Stimulated activated CD4-positive, alpha-beta T cell treated with anti-CD3 and anti-CD28 coated beads, TNF-alpha, amount 100 ng/mL, for 24 hours (primary cell): ENCODE data around the gene PTPRT.

Experiments
- DNase-seq, 3 experiments: peaks; one replicate each; pipeline ENCODE4 v3.0.0-alpha.2; 2020; ENCODE audit warnings: low read depth in 3 of 3

Gene PTPRT

DNA sequence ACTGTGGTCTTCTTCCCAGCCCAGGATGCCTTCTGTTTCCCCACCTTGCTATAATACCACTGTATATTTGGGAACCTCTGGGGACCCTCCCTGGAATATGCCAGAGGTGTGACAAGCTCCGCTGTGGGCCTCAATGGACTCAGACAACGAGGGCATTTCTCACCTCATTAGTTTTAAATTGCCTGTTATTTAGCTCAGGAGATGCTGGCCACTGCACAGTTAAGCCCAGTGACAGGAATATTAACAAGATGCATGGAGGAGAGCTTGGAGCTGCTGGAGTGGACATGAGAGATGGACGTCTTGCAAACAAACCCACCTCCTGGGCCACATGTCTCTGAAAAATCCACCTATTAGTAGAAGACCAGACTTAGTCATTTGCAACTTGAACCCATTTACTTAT, 1136.4 kb downstream of the PTPRT start:
- DNase-seq = no peak

DNA sequence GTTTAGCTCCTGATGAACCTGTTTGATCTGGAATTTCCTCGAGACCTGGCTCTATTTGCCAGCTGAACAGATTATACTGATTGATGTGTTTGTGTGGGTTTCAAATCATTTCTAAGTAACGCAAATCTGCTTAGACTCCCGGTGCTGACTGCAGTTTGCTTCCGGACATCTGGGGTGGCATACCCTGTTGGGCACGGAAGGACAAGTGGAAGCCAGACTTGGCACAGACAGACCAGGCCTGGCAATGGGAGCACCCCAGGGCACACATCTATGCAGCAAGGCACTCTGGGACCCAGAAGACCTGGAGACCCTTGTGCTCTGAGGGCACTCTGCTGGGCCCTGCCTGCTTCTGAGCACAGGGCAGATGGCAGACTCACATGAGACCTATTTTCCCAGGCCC, 1137.8 kb downstream of the PTPRT start:
- DNase-seq = no peak

DNA sequence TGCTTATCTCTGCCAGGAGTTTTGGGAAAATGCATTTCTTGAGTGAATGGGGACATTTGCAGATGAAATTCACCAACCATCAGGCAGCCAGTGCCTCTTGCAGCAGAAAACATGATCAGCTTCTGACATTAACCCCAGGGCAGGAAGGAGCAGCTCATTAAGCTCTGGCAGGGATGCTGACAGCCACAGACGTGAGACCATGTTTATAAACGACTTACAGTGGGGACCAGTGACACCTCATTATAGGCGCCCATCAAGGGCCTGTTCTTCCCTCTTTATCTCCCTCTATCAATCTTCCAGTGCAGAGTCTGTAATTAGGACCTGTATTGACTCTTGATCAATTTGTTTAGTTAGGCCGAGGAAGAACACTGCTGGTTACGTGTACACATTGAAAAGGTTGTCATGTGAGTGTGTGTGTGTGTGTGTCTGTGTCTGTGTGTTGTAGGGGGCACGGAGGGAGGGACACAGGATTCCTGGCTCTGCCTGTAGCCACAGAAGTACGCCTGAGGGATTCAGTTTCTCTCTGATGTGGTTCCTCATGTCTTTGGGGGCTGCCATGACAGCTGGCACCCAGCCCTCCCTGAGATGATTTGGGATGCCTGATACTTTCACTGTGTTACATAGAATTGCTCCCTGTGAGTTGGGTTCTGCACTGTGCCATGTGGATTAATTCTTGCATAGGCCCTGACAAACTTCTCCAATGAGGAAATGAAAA, 1143.2 kb downstream of the PTPRT start:
- no peak for DNase-seq

DNA sequence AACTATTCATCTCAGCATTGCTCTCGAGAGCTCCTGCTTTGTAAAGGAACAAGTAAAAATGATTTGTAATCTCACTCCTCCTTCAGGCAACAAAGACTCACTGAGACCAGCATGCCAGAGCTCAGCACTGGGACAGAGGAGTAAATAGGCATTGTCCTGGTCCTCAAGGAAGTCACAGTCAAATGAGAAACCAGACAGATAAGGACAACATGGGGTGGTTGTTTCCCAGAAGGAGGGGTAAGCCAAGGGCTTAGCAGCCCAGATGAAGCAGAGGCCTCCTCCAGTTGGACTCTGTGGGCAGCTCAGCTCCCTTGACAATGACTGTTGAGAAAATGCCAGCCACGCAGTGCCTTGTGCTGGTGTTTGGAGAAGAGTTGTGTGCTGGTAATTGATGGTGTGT, 1145.8 kb downstream of the PTPRT start:
- DNase-seq = no peak

DNA sequence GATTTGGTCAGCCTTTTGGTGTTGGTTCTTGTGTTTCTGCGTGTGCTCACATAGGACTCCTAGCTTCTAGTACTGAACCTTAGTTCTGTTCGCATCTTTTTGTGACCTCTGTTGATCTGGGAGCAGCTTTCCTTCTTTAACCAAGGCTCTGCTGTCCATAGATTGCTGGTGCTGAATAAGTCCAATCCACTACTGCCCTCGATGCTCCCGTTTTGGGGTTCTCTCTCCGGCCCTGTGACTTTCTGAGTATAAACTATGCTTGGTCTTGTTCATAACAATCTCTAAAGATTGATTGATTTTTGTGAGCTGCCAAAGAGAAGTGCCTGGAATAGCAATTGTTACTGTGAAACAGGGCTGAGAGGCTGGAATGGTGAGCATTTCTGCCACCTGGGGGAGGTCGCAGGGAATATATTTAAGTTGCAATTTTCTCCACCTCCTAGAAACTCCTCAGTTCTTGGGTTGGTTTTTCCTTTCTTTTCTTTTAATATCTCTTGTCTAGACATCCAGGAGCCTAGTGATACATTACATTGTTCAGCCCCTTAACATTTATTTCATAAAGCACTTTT, 1148.6 kb downstream of the PTPRT start:
- DNase-seq = no peak

GRCh38 chr20:42027746-42028268, 1161.9 kb downstream of the PTPRT start:
- DNase-seq = no peak

DNA sequence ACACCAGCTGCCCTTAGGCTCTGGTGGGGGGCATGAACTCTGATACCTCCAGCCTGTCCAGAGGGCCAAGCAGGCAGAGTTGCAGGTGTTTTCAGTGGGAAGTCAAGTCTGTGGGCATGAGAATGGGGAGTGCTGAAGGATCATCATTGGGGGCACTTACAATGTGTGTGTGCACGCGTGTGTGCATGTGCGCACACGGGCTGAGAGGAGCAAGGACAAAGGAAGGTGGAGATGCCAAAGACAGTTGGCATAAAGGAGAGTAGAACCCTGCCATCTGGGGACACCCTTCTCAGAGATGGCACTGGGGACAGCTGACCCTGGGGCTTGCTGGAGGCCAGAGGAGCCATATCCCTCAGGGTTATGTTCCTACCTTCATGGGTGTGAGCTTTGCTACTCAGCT, 1163.1 kb downstream of the PTPRT start:
- DNase-seq = no peak

- no peak for DNase-seq
Observed at GRCh38 chr20:42024653-42025052, 1165.1 kb downstream of the PTPRT start.
